ENCODE measurements around the gene AGXT. TPM values are rescaled to one million over a fixed set of nuclear protein-coding genes. Genes with fewer than 3 reads are reported as not detected.

Gene AGXT
- 0.07 TPM in 1 of 2 replicates, not detected in the other for total RNA-seq (2014; rRNA removed; shearing (Covaris generic))

GRCh38 chr2:240868286-240869108, at the start of gene AGXT:
Gene AGXT, plus strand, starts transcription at chr2:240868824. Its CDS starts 42 bp downstream, at chr2:240868866.
- DNase-seq (ENCODE audit: low spot score), result no peak

DNA sequence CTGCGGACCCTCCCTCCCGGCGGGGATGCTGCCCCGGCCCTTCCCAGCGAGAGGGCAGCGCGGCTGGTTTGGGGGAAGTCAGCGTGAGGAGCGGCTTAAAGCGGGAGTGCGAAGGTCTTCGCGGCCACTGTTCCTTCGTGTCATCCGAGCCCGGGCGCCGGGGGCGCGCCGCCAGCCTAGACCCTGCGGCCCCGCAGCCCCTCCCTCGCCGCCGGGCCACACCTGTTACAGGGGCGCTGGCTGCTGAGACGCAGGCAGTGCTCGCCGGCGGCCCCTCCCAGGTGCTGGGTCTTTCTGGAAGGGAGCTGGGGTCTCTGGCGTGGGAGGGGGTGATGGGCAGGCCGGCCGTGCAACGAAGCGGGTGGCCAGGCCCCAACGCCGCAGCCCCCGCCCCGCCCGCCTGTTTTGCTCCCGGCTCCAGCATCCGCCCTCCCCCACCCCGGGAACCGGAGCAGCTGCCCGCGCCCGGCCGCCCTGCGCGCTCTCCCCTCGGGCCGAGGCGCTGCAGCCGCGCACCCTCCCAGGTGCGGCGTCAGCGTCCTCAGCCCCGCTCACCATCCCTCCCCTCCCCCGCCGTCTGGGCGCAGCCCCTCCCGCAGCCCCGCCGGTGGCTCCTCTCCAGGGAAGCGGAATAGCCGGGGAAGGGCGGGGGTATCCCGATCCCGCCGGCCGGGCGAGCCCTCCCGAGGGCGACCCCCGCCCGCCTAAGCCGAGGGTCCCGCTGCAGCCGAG, 49.3 kb upstream of the AGXT start:
- DNase-seq (ENCODE audit: low spot score), result no peak

- DNase-seq (ENCODE audit: low spot score), result no peak
Measured at GRCh38 chr2:240819858-240820606, 48.6 kb upstream of the AGXT start, which contains the start of gene KIF1A. Gene KIF1A, minus strand, starts transcription at chr2:240820219. Its CDS starts 22,467 bp downstream, at chr2:240797752.

DNA sequence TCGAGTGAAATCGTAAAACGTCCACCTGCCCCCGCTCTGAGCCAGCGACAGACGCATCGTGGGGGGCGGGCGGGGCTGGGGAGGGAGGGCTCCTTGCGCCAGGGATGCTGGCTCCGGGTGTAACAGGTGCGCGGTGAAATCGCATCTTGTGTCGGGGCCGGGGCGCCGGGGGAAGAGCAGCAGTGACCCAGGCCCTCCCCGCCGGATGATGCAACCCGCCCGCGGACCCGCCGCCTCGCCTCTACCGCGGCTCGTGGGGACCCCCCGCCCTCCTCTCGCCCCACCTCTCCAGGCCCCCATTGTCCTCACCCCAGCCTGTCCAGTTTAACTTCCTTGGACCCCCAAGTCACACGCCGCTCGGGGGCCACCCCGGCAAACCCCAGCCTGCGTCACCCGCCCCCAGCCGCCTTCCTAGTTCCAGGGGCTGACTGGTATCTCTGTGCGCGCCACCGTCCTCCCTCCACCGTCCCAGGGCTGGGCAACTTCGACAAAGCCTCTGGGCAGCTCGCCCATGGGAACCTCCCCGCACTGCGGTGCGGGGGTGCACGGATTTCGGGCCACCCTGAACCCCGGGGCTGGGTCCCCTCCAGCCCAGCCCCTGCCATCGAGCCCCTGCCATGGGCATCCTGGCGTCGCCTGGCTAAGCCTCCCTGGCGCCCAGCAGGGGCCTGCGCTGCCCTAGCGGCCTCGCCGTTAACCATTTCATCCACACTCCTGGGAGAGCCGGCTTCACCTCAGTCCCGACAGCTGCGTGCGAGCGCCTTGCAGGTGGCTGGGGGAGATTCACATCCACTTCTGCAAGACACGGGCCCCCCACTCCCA, 47.8 kb upstream of the AGXT start:
- DNase-seq (ENCODE audit: low spot score), result no peak

DNA sequence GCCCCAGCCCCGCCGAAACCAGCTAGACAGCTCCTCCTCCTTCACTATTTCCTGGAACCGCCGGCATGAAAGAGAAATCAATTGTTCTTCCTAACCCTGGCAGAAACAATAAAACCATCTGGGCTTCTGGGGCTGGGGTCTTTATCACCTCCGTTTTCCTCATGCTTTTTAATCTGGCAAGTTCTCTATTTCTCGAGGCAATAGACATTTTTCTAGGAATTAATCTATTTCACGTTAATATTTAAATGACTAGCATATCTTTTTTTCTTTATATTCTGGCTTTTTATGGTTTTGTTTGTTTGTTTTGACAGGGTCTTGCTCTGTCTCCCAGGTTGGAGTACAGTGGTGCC, 47.2 kb upstream of the AGXT start:
- no peak for DNase-seq (ENCODE audit: low spot score)

DNA sequence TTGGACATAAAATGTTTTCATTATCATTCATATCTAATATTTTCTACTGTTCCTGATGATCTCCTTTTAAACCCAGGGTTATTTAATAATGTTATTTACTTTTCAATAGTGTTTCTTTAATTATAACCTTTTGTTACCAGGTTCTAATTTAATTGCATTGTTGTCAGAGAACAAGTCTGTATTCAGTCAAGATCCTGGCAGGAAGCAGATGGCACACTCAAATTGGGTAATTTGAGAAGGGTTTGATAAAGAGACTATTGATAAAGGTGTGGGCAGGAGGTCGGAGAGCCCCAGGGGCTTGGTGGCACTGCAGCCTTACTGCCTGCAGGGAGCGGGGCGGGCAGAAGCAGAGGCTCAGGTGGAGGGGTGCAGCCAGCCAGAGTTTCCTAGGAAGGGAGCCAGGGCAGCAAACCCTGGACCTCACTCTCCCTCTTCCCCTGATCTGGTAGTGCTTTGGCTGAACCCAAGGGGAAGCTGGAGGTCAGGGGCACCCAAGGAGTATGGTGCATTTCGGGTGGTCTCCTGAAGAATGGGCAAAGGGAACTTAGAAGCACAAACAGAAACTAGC, 46.3 kb upstream of the AGXT start:
- no peak for DNase-seq (ENCODE audit: low spot score)

DNA sequence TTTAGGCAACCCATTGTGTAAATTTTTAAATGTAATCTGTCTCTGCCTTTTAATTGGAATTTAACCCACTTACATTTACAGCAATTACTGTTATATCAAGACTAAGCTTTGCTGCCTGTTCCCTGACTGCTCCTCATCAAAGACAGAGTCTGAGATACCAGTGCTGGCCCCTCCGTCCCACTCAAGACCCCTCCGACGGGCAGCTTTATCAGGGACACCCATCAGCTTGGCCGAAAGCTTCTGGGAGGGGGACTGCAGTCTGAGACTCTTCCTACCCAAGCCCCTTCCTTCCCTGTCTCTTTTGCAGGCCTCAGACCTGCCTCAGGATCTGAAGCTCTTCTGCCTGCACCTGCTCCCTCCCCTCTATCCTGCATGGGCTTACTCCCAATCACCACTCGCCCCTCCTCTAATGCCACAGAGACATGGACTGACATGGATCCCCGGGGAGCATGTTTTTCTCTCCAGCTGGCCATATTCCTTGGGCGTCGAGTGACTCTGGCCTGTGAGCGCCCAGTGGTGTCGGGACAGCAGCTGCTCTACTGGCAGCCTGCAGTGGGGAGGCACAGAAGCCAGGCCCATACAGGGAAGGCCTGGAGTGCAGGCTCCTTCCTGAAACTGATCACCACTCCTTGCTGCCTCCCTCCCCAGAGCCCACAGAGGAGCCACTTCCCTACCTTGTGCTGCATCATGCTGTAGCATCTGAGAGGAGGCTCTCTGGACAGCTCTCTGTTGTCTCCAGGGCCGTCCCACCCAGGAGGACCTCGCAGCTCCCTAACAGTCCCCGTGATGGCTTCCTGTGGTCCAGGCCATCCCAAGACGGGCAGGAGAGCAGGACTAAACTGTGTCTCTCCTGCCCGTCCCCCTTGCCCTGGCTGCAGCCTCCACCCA, 44.9 kb upstream of the AGXT start:
- no peak for DNase-seq (ENCODE audit: low spot score)

- DNase-seq (ENCODE audit: low spot score), result no peak
Measured at GRCh38 chr2:240825476-240825875, 43.1 kb upstream of the AGXT start.

DNA sequence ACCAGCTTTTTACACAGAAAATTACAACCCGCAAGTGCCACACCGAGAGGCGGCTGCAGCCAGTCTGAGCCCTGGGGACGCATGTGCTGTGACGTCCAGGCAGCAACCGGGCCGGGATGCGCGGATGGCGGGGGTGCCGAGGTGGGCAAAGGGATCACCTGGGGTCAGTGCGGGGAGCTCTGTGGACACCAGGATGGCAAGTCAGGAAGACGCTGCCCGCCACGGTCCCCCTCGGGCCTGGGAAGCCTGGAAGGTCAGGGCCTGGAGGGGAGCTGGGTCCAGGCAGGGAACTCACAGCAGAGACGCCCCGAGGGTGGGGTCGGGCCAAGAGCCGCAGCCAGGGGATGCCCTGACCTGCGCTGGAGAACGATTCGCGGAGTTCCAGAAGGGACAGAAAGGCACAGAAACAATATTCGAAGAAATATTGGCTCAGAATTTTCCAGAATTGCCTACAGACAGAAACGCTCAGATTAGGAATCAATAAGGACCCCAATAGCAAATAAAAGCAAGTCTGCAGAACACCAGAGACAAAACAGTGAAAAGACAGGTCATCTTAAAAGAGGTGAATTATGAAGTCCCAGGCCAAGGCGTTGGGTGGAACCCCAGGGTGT, 36.9 kb upstream of the AGXT start:
- DNase-seq (ENCODE audit: low spot score), result no peak

- DNase-seq (ENCODE audit: low spot score), result peak; percentile 84
Measured at GRCh38 chr2:240832205-240832727, 36.4 kb upstream of the AGXT start.

DNA sequence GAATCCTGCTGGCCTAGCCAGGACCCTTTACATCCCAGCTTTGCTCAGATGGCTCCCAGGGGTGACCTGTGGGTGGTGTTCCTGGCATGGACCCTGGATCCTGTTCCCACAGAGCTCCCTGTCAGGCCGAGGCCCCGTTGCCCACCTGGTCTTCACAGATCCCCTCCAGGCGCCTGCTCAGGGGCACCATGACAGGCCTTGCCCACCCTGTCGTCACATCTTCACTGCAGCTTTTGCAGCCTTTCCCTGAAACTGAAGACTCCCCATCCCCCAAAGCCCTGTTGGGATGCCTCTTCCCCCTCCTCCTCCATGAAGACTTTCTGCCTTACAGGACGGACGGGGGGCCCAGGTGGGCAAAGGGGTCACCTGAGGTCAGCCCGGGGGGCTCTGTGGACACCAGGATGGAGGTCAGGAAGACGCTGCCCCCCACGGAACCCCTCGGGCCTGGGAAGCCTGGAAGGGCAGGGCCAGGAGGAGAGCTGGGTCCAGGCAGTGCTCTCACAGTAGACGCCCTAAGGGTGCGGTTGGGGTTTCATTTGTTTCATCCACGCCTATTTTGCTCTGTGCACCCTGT, 35.6 kb upstream of the AGXT start:
- DNase-seq (ENCODE audit: low spot score), result no peak

GRCh38 chr2:240833724-240834285, 34.8 kb upstream of the AGXT start:
- DNase-seq (ENCODE audit: low spot score), result no peak

- no peak for DNase-seq (ENCODE audit: low spot score)
Measured at GRCh38 chr2:240834377-240834975, 34.1 kb upstream of the AGXT start.

- no peak for DNase-seq (ENCODE audit: low spot score)
Measured at GRCh38 chr2:240835528-240835927, 33.1 kb upstream of the AGXT start.

DNA sequence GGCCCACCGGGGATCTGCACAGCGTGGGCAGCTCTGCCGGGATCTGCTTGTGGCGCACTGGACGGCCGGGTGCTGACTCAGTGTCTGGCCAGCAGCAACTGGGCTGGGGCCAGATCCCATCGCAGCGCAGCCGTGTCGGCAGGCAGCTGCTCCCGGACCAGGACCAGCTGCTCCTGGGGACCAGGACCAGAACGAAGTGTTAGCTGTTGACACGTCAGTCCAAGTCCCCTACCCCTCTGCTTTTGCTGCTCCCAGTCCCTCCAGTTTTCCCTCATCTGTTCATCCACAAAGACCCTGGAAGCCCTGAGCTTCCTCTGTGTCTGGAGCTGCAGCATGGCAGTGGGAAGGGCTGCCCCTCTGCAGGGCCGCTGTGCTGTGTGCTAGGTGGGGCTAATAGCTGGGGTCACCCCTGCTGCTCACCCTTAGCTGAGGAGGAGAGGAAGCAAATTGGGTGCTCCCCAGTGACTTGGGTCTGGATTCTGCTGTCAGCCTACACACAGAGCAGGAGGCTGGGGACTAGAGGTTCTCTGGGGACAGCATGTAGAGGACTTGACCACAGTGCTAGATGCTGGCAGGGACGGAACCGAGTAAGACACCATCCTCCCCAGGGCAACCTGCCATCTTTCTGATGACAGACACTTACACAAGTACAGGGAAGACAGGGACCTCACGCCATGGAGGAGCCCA, 31.7 kb upstream of the AGXT start:
- DNase-seq (ENCODE audit: low spot score), result peak; percentile 21

DNA sequence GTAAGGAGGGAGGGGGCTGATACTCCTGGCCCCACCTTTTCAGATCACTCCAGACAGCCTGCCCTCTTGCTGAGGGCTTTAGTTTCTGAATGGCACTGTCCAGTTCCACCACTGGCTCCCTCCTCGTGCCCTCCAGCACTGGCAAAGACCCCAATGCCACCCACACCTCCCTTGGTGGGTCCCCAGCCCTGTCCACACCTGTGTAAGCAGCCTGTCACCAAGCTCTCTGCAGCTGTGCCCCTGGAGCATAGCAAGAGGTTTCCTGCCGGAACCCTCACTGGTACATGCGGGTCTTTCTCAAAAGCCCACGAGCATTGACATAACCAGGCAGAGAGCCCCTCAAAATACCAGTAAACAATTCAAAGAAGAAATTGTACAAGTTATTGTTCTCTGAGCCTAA, 31.0 kb upstream of the AGXT start:
- DNase-seq (ENCODE audit: low spot score), result no peak
